CD4-positive, alpha-beta T cell (primary cell): Measurements from ENCODE around the gene RAD51B. TPM values are rescaled to one million over a fixed set of nuclear protein-coding genes. Genes with fewer than 3 reads are reported as not detected.

ENCODE experiments used
- ATAC-seq: fragments of 200-7000 bp; cut with Tn5 transposase; one replicate; pipeline ENCODE4 v1.10.0; 2022; ENCODE audit warnings: mild to moderate bottlenecking; ENCODE audit not compliant: poor library complexity
- CTCF ChIA-PET: fragments of 350-600 bp; sonication (Branson Sonifier 250); formaldehyde crosslinking; loops from one replicate; lab custom pipeline; 2021; ENCODE audit warnings: antibody characterized with exemption, inconsistent platforms; lab: Charles Lee
- POLR2A ChIA-PET: fragments of 350-600 bp; sonication (Branson Sonifier 250); formaldehyde crosslinking; loops from one replicate; lab custom pipeline; 2021; ENCODE audit warnings: antibody characterized with exemption, inconsistent platforms; lab: Charles Lee
- DNase-seq, 14 experiments: peaks; one replicate each; pipeline ENCODE4 v3.0.0-alpha.2; 2013 to 2020; ENCODE audit warnings: mixed read lengths in 2 of 14
- H3K27ac ChIP-seq, 2 donors: one replicate each; pipeline versions ENCODE4 v1.5.1 to v1.7.0; 2013; ENCODE audit warnings: low read length in 2 of 2, low read depth in 1 of 2, mild to moderate bottlenecking in 1 of 2
- H3K27me3 ChIP-seq, 2 experiments: 1 replicate in 1 of 2; 2 replicates in 1 of 2; pipeline versions ENCODE4 v1.6.1 to v1.7.0; 2013; ENCODE audit warnings: low read length in 2 of 2, control low read depth in 1 of 2, mild to moderate bottlenecking in 1 of 2, moderate library complexity in 1 of 2; ENCODE audit not compliant: insufficient read depth in 2 of 2, control insufficient read depth in 1 of 2
- H3K36me3 ChIP-seq: one replicate; pipeline ENCODE4 v1.6.1; 2013; ENCODE audit warnings: low read length, control low read depth; ENCODE audit not compliant: insufficient read depth
- H3K4me1 ChIP-seq: one replicate; pipeline ENCODE4 v1.6.1; 2013; ENCODE audit warnings: low read length, control low read depth; ENCODE audit not compliant: insufficient read depth
- H3K4me3 ChIP-seq: one replicate; pipeline ENCODE4 v1.5.1; 2013; ENCODE audit warnings: mild to moderate bottlenecking, low read length, moderate library complexity
- H3K9me3 ChIP-seq, 2 experiments: 1 replicate in 1 of 2; 2 replicates in 1 of 2; pipeline versions ENCODE4 v1.6.1 to v1.7.0; 2013; ENCODE audit warnings: low read length in 2 of 2, mild to moderate bottlenecking in 2 of 2, control low read depth in 1 of 2, moderate library complexity in 1 of 2; ENCODE audit not compliant: control insufficient read depth in 1 of 2, insufficient read depth in 1 of 2
- H3K27ac Mint-ChIP-seq: one replicate; pipeline ENCODE4 v1.8.0; 2020; ENCODE audit warnings: mixed read lengths
- H3K27me3 Mint-ChIP-seq: one replicate; pipeline ENCODE4 v1.8.0; 2021; ENCODE audit warnings: mixed read lengths
- H3K36me3 Mint-ChIP-seq: one replicate; pipeline ENCODE4 v1.8.0; 2021; ENCODE audit warnings: low read depth, mixed read lengths
- H3K4me1 Mint-ChIP-seq: one replicate; pipeline ENCODE4 v1.8.0; 2021; ENCODE audit warnings: low read depth, mixed read lengths
- H3K4me3 Mint-ChIP-seq: one replicate; pipeline ENCODE4 v1.8.0; 2020; ENCODE audit warnings: mild to moderate bottlenecking, mixed read lengths
- H3K9me3 Mint-ChIP-seq: one replicate; pipeline ENCODE4 v1.8.0; 2020; ENCODE audit warnings: mixed read lengths
- intact Hi-C, 2 experiments: fragments of 100-400 bp; cut with DNase I in 1 of 2; cut with micrococcal nuclease in 1 of 2; formaldehyde crosslinking; loops; one replicate each; pipeline versions ENCODE4 v1.15.1 to v1.9.0; 2023 to 2025; cut with DNase I, micrococcal nuclease
- total RNA-seq, 174 experiments: library from RNA in 2 of 174; stranded (reverse) in 2 of 174; gene quantifications; one replicate each; pipeline ENCODE4 v1.2.3 and lab custom pipeline; 2021 to 2026
- TF ChIP-seq, protein P1 (sequence below): fragments of 200-600 bp; IDR thresholded peaks from one replicate; pipeline ENCODE4 v1.8.0; 2022; ENCODE audit warnings: antibody characterized with exemption, mild to moderate bottlenecking

Gene RAD51B
- total RNA-seq, 2 experiments from 2014 or later = 18.4 to 20.0 TPM

- Mint-ChIP-seq H3K27me3 (no peaks in the 10 kb centered on the region), H3K36me3 (no peaks in the 10 kb centered on the region), H3K27ac (no peak overlapping the region), H3K4me1 (peaks cover 29% of the 10 kb centered on the region), H3K4me3 (no peak overlapping the region), H3K9me3 (no peaks in the 10 kb centered on the region)
- Histone ChIP-seq H3K9me3 (no peaks in the 10 kb centered on the region), H3K4me3 (no peak overlapping the region), H3K27me3 (no peaks in the 10 kb centered on the region), H3K36me3 (no peaks in the 10 kb centered on the region), H3K4me1 (no peaks in the 10 kb centered on the region), H3K27ac (no peak overlapping the region)
- intact Hi-C loops = no loop called here
- DNase-seq = no peak
- ChIA-PET POLR2A (no interaction called here), CTCF (no interaction called here)
- TF ChIP-seq, protein P1, sequence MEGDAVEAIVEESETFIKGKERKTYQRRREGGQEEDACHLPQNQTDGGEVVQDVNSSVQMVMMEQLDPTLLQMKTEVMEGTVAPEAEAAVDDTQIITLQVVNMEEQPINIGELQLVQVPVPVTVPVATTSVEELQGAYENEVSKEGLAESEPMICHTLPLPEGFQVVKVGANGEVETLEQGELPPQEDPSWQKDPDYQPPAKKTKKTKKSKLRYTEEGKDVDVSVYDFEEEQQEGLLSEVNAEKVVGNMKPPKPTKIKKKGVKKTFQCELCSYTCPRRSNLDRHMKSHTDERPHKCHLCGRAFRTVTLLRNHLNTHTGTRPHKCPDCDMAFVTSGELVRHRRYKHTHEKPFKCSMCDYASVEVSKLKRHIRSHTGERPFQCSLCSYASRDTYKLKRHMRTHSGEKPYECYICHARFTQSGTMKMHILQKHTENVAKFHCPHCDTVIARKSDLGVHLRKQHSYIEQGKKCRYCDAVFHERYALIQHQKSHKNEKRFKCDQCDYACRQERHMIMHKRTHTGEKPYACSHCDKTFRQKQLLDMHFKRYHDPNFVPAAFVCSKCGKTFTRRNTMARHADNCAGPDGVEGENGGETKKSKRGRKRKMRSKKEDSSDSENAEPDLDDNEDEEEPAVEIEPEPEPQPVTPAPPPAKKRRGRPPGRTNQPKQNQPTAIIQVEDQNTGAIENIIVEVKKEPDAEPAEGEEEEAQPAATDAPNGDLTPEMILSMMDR = no peak
- no peak for ATAC-seq
Observed at GRCh38 chr14:68384881-68385280, 565.3 kb downstream of the RAD51B start.

DNA sequence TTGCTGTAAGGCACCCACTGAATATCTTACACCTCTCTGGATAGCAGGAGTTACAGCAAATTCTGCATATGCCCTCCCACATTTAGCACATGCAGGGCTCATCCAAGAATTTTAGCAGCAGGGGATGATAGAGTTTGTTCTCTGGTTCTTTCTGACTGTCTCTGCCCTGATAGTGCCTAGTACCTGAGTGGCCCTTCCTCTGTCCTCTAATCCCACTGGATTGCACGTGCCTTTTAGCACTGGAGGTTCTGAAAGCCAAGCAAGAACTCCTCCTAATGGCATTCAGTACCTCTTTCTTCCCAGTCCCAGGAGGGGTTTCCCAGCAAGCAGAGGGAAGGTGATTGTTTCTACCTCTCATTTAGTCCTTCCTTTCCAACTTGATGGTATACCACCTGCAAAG is 566.9 kb downstream of the RAD51B start:
- no peak overlapping the region for H3K27ac Mint-ChIP-seq

GRCh38 chr14:68386950-68387779 is 567.6 kb downstream of the RAD51B start:
- POLR2A ChIA-PET = no interaction called here
- TF ChIP-seq, protein P1 = no peak
- Histone ChIP-seq H3K36me3 (no peaks in the 10 kb centered on the region), H3K27ac (no peak overlapping the region), H3K4me3 (no peak overlapping the region), H3K27me3 (no peaks in the 10 kb centered on the region), H3K4me1 (no peaks in the 10 kb centered on the region), H3K9me3 (no peaks in the 10 kb centered on the region)
- no peaks in the 10 kb centered on the region for H3K27me3 Mint-ChIP-seq
- CTCF ChIA-PET = no interaction called here
- no peak for DNase-seq
- no peaks in the 10 kb centered on the region for H3K9me3 Mint-ChIP-seq
- no peaks in the 10 kb centered on the region for H3K36me3 Mint-ChIP-seq
- H3K4me3 Mint-ChIP-seq = no peak overlapping the region
- intact Hi-C loops = no loop called here
- no peak for ATAC-seq
- peaks cover 17% of the 10 kb centered on the region for H3K4me1 Mint-ChIP-seq
- H3K27ac Mint-ChIP-seq = no peak overlapping the region

More for the DNA sequence above, 566.9 kb downstream of the RAD51B start:
- DNase-seq (no peak), ATAC-seq (no peak)
- H3K9me3 Mint-ChIP-seq = no peaks in the 10 kb centered on the region
- Histone ChIP-seq H3K4me1 (no peaks in the 10 kb centered on the region), H3K36me3 (no peaks in the 10 kb centered on the region), H3K27ac (no peak overlapping the region), H3K4me3 (no peak overlapping the region), H3K27me3 (no peaks in the 10 kb centered on the region), H3K9me3 (no peaks in the 10 kb centered on the region)
- intact Hi-C loops = no loop called here
- H3K4me3 Mint-ChIP-seq = no peak overlapping the region
- no peaks in the 10 kb centered on the region for H3K36me3 Mint-ChIP-seq
- TF ChIP-seq, protein P1 = no peak
- H3K27me3 Mint-ChIP-seq = no peaks in the 10 kb centered on the region
- ChIA-PET CTCF (no interaction called here), POLR2A (interaction anchor here (0.9 kb wide), 1 partner anchor 104 kb away, joined by 3 read pairs; no protein-coding TSS in a partner anchor)
- H3K4me1 Mint-ChIP-seq = peaks cover 16% of the 10 kb centered on the region
